Right cardiac atrium (tissue), 5 donors: ENCODE results near the gene KRT4. TPM values are rescaled to one million over a fixed set of nuclear protein-coding genes. Genes with fewer than 3 reads are reported as not detected.
"Not testable (repeated sequence)": the region's sequence is repeated elsewhere in the genome, so short reads cannot be mapped to it uniquely, and the experiment has no call there.

Source experiments
- ATAC-seq, 2 donors: fragments of 200-7000 bp; cut with Tn5 transposase; one replicate each; pipeline versions ENCODE4 v1.8.0 to v1.9.1; 2020; ENCODE audit warnings: moderate library complexity in 2 of 2, mild to moderate bottlenecking in 1 of 2
- DNase-seq, 3 donors: peaks; one replicate each; pipeline ENCODE4 v3.0.0-alpha.2; 2020
- H3K27ac ChIP-seq: one replicate; pipeline ENCODE4 v1.5.1; 2013; ENCODE audit warnings: mild to moderate bottlenecking, low read length, control low read depth, moderate library complexity
- H3K27me3 ChIP-seq: one replicate; pipeline ENCODE4 v1.6.1; 2013; ENCODE audit not compliant: control insufficient read depth, insufficient read depth
- H3K4me1 ChIP-seq: one replicate; pipeline ENCODE4 v1.6.1; 2013; ENCODE audit warnings: low read length; ENCODE audit not compliant: control insufficient read depth, insufficient read depth
- H3K4me3 ChIP-seq: one replicate; pipeline ENCODE4 v1.5.1; 2013; ENCODE audit warnings: low read length, control low read depth
- H3K9me3 ChIP-seq: one replicate; pipeline ENCODE4 v1.6.1; 2013; ENCODE audit warnings: low read length; ENCODE audit not compliant: control insufficient read depth
- WGBS: extraction: QIAGEN DNeasy Blood & Tissue Kit; methylation state at CpG from one replicate; pipeline ENCODE4 v1.1.7; 2013; 5-methylcytosine and 5-hydroxymethylcytosine counted together
- intact Hi-C, 4 donors: fragments of 100-400 bp; cut with DNase I; formaldehyde crosslinking; loops; one replicate each; pipeline versions ENCODE4 v1.11.0 to v1.14.0; 2022 to 2023
- polyA plus RNA-seq: library from polyadenylated mRNA; stranded (reverse); fragments of 200-250 nt; gene quantifications from one replicate; pipeline ENCODE4 v1.2.3, GENCODE V29; 2013
- total RNA-seq, 4 donors: library from RNA; stranded (reverse); fragmentation: NEBNext Ultra II Directional; extraction: Animal tissue kit (Norgen Biotek cat#: 25700); gene quantifications; one replicate each; pipeline ENCODE4 v1.2.1, GENCODE V29; 2021
- donor health status: healthy with polysubstance abuse.
- donor health status: DM: no; HTN: yes; CAD: no.
- donor health status: DM: no; HTN: no; CAD: no.
- donor health status: DM: no; HTN: yes; CAD: no; lungs with severe emphysema.
- donor health status: DM: yes; HTN: yes; CAD: no.

KRT4 gene
- total and polyA plus RNA-seq, 5 donors: 0.20 TPM; not detected in 4

GRCh38 chr12:52763036-52763659 lies 50.8 kb downstream of the KRT4 start:
- intact Hi-C loops: no loop called here
- ATAC-seq (no peak), DNase-seq (no peak)
- Histone ChIP-seq H3K27me3 (no peaks in the 10 kb centered on the region), H3K4me1 (no peaks in the 10 kb centered on the region), H3K9me3 (peaks cover 2% of the 10 kb centered on the region), H3K4me3 (no peak overlapping the region), H3K27ac (no peak overlapping the region)
- 75% methylated on average over 9 of the region's 9 CpGs for WGBS

GRCh38 chr12:52761802-52762201 lies 52.1 kb downstream of the KRT4 start:
- 88% methylated on average over 2 of the region's 2 CpGs for WGBS
- Histone ChIP-seq H3K27me3 (no peaks in the 10 kb centered on the region), H3K9me3 (peaks cover 2% of the 10 kb centered on the region), H3K4me3 (no peak overlapping the region), H3K27ac (no peak overlapping the region), H3K4me1 (no peaks in the 10 kb centered on the region)
- DNase-seq (no peak), ATAC-seq (no peak)
- intact Hi-C loops: no loop called here

GRCh38 chr12:52761218-52761617 lies 52.7 kb downstream of the KRT4 start:
- DNase-seq, H3K27me3 ChIP-seq, H3K9me3 ChIP-seq, H3K27ac ChIP-seq, H3K4me3 ChIP-seq, ATAC-seq, intact Hi-C loops, H3K4me1 ChIP-seq: not testable (repeated sequence)
- 86% methylated on average over 8 of the region's 8 CpGs for WGBS

- Histone ChIP-seq H3K27ac (no peak overlapping the region), H3K27me3 (no peaks in the 10 kb centered on the region), H3K9me3 (peaks cover 2% of the 10 kb centered on the region), H3K4me3 (no peak overlapping the region), H3K4me1 (no peaks in the 10 kb centered on the region)
- ATAC-seq (no peak), DNase-seq (no peak)
- intact Hi-C loops: no loop called here
Measured at GRCh38 chr12:52760623-52761022, 53.3 kb downstream of the KRT4 start.

GRCh38 chr12:52759695-52760094 lies 54.2 kb downstream of the KRT4 start:
- Histone ChIP-seq H3K9me3 (peaks cover 2% of the 10 kb centered on the region), H3K27me3 (no peaks in the 10 kb centered on the region), H3K27ac (no peak overlapping the region), H3K4me3 (no peak overlapping the region), H3K4me1 (no peaks in the 10 kb centered on the region)
- no peak for ATAC-seq
- WGBS: 56% methylated on average over 2 of the region's 2 CpGs
- intact Hi-C loops: no loop called here
- no peak for DNase-seq

GRCh38 chr12:52759218-52759617 lies 54.7 kb downstream of the KRT4 start:
- Histone ChIP-seq H3K9me3 (peaks cover 2% of the 10 kb centered on the region), H3K27ac (no peak overlapping the region), H3K27me3 (no peaks in the 10 kb centered on the region), H3K4me3 (no peak overlapping the region), H3K4me1 (no peaks in the 10 kb centered on the region)
- WGBS: 45% methylated on average over 2 of the region's 2 CpGs
- intact Hi-C loops: no loop called here
- ATAC-seq (no peak), DNase-seq (no peak)

GRCh38 chr12:52757449-52758176 lies 56.3 kb downstream of the KRT4 start:
- ATAC-seq (no peak), DNase-seq (no peak)
- Histone ChIP-seq H3K27me3 (no peaks in the 10 kb centered on the region), H3K9me3 (peaks cover 2% of the 10 kb centered on the region), H3K4me1 (no peaks in the 10 kb centered on the region), H3K27ac (no peak overlapping the region), H3K4me3 (no peak overlapping the region)
- intact Hi-C loops: no loop called here
- 18% methylated on average over 1 of the region's 1 CpG for WGBS

Other genes starting within 250 kb of the KRT4 start
- gene KRT74, start 240.3 kb downstream of the KRT4 start, total RNA-seq: 1 to 10 TPM in 2 of 4 donors, under 1 TPM in 2; 0.47 to 2.2 (median 1.2) TPM
- gene KRT74, start 240.3 kb downstream of the KRT4 start, polyA plus RNA-seq: 0.14 TPM
- not detected for gene KRT72, start 212.7 kb downstream of the KRT4 start, total RNA-seq
- gene KRT72, start 212.7 kb downstream of the KRT4 start, polyA plus RNA-seq: not detected
- gene KRT73, start 195.6 kb downstream of the KRT4 start, total RNA-seq: not detected
- not detected for gene KRT73, start 195.6 kb downstream of the KRT4 start, polyA plus RNA-seq
- not detected for gene KRT2, start 161.9 kb downstream of the KRT4 start, total RNA-seq
- not detected for gene KRT2, start 161.9 kb downstream of the KRT4 start, polyA plus RNA-seq
- not detected for gene KRT1, start 133.7 kb downstream of the KRT4 start, total RNA-seq
- gene KRT1, start 133.7 kb downstream of the KRT4 start, polyA plus RNA-seq: not detected
- not detected for gene KRT77, start 110.6 kb downstream of the KRT4 start, total RNA-seq
- gene KRT77, start 110.6 kb downstream of the KRT4 start, polyA plus RNA-seq: not detected
- gene KRT76, start 36.8 kb downstream of the KRT4 start, total RNA-seq: not detected
- not detected for gene KRT76, start 36.8 kb downstream of the KRT4 start, polyA plus RNA-seq
- not detected for gene KRT3, start 18.0 kb downstream of the KRT4 start, total RNA-seq
- not detected for gene KRT3, start 18.0 kb downstream of the KRT4 start, polyA plus RNA-seq
- not detected for gene KRT79, start 20.2 kb upstream of the KRT4 start, total RNA-seq
- gene KRT79, start 20.2 kb upstream of the KRT4 start, polyA plus RNA-seq: 0.09 TPM
- gene KRT78, start 34.9 kb upstream of the KRT4 start, total RNA-seq: not detected
- gene KRT78, start 34.9 kb upstream of the KRT4 start, polyA plus RNA-seq: 0.02 TPM
- gene KRT8, start 91.0 kb upstream of the KRT4 start, total RNA-seq: 100 to 1,000 TPM; 104 to 259 (median 212) TPM
- 282 TPM for gene KRT8, start 91.0 kb upstream of the KRT4 start, polyA plus RNA-seq
- 10 to 100 TPM; 17.9 to 44.4 (median 31.7) TPM for gene KRT18, start 135.0 kb upstream of the KRT4 start, total RNA-seq
- 46.7 TPM for gene KRT18, start 135.0 kb upstream of the KRT4 start, polyA plus RNA-seq
- 100 to 1,000 TPM; 391 to 552 (median 433) TPM for gene EIF4B, start 192.3 kb upstream of the KRT4 start, total RNA-seq
- 65.5 TPM for gene EIF4B, start 192.3 kb upstream of the KRT4 start, polyA plus RNA-seq
- gene TNS2, start 235.9 kb upstream of the KRT4 start, total RNA-seq: 100 to 1,000 TPM; 104 to 145 (median 116) TPM
- 155 TPM for gene TNS2, start 235.9 kb upstream of the KRT4 start, polyA plus RNA-seq